ENCODE measurements around the gene WT1. TPM values are rescaled to one million over a fixed set of nuclear protein-coding genes. Genes with fewer than 3 reads are reported as not detected.

The WT1 gene
- total and polyA plus RNA-seq, 2 donors (not counting 3 experiments of a cell fraction or from before 2014, with no cell fraction given) = not detected

- FAIRE-seq = no peak
- Histone ChIP-seq H3K79me2 (ENCODE audit: control insufficient read depth, insufficient read depth, low read length) (no peaks in the 10 kb centered on the region), H2AFZ (ENCODE audit: low read depth, low read length) (no peak overlapping the region), H3K9ac (replicated peaks; ENCODE audit: extremely low read depth, insufficient read depth, low read length) (no peak overlapping the region), H4K20me1 (replicated peaks; ENCODE audit: control insufficient read depth, extremely low read depth, insufficient read depth, low read length) (no peaks in the 10 kb centered on the region), H3K36me3 (ENCODE audit: control insufficient read depth in 2 of 2, extremely low read depth in 1 of 2, insufficient read depth in 2 of 2, low read length in 2 of 2) (no peaks in the 10 kb centered on the region), H3K4me3 (replicated peaks in 1 of 3; ENCODE audit: insufficient read depth in 1 of 3, low read depth in 1 of 3, low read length in 3 of 3) (no peak overlapping the region), H3K27me3 (ENCODE audit: control insufficient read depth in 2 of 2, insufficient read depth in 2 of 2, low read length in 2 of 2) (peaks cover 0 to 4% of the 10 kb centered on the region in 2 experiments), H3K4me1 (ENCODE audit: control insufficient read depth, extremely low read depth, insufficient read depth, low read length) (no peaks in the 10 kb centered on the region), H3K27ac (ENCODE audit: insufficient read depth, low read depth, low read length) (no peak overlapping the region), H3K9me3 (replicated peaks; ENCODE audit: control insufficient read depth, insufficient read depth, low read length) (no peaks in the 10 kb centered on the region), H3K9me1 (replicated peaks; ENCODE audit: control insufficient read depth, extremely low read depth, insufficient read depth, low read length) (no peaks in the 10 kb centered on the region), H3K4me2 (ENCODE audit: insufficient read depth, low read length) (no peak overlapping the region)
- dilution Hi-C loops (cut with MboI; ENCODE audit: extremely low pct_ligation_motif_present, low sequenced_read_pairs) = no loop called here
- TF ChIP-seq POLR2AphosphoS5 (IDR thresholded peaks at IDR 0.05; ENCODE audit: insufficient read depth, low read depth, low read length) = no peak
- TF ChIP-seq POLR2A (IDR thresholded peaks at IDR 0.05; ENCODE audit: low read depth, low read length) = no peak
- TF ChIP-seq MAX (IDR thresholded peaks at IDR 0.05; ENCODE audit: insufficient read depth, insufficient read length) = no peak
- TF ChIP-seq JUN (IDR thresholded peaks at IDR 0.05; ENCODE audit: borderline replicate concordance, insufficient read depth, insufficient read length, low read depth) = no peak
- TF ChIP-seq, protein P1, sequence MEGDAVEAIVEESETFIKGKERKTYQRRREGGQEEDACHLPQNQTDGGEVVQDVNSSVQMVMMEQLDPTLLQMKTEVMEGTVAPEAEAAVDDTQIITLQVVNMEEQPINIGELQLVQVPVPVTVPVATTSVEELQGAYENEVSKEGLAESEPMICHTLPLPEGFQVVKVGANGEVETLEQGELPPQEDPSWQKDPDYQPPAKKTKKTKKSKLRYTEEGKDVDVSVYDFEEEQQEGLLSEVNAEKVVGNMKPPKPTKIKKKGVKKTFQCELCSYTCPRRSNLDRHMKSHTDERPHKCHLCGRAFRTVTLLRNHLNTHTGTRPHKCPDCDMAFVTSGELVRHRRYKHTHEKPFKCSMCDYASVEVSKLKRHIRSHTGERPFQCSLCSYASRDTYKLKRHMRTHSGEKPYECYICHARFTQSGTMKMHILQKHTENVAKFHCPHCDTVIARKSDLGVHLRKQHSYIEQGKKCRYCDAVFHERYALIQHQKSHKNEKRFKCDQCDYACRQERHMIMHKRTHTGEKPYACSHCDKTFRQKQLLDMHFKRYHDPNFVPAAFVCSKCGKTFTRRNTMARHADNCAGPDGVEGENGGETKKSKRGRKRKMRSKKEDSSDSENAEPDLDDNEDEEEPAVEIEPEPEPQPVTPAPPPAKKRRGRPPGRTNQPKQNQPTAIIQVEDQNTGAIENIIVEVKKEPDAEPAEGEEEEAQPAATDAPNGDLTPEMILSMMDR (IDR thresholded peaks at IDR 0.05; ENCODE audit: extremely low read depth in 1 of 2, insufficient read depth in 1 of 2, low read depth in 1 of 2, low read length in 2 of 2) = no peak
- TF ChIP-seq MYC (IDR thresholded peaks at IDR 0.05; ENCODE audit: low read depth, low read length) = no peak
- TF ChIP-seq EZH2 (IDR thresholded peaks at IDR 0.05; ENCODE audit: borderline replicate concordance, low read depth, low read length, severe bottlenecking) = no peak
- TF ChIP-seq FOS (IDR thresholded peaks at IDR 0.05; ENCODE audit: borderline replicate concordance, insufficient read depth, low read length) = no peak
- no peak for TF ChIP-seq GATA2 (IDR thresholded peaks at IDR 0.05; ENCODE audit: insufficient read depth, insufficient read length, low read depth, low read length)
- ChIA-PET CTCF (interaction anchor here (0.9 to 1.0 kb wide), 2 partner anchors 41 to 42 kb away, joined by 3 to 4 read pairs; no protein-coding TSS in a partner anchor), POLR2A (no interaction called here)
- no TSS peak for BruUV-seq (replicated peaks)
- intact Hi-C loops (cut with micrococcal nuclease) = no loop called here
- DNase-seq (ENCODE audit: low read depth, low spot score) = no peak
These were observed 19.0 kb downstream of the WT1 start for GRCh38 chr11:32416301-32416700.

All from endothelial cell of umbilical vein (primary cell).